Measurements from ENCODE around the gene AXIN1.
"Not testable (repeated sequence)": the region's sequence is repeated elsewhere in the genome, so short reads cannot be mapped to it uniquely, and the experiment has no call there.

The AXIN1 gene

DNA sequence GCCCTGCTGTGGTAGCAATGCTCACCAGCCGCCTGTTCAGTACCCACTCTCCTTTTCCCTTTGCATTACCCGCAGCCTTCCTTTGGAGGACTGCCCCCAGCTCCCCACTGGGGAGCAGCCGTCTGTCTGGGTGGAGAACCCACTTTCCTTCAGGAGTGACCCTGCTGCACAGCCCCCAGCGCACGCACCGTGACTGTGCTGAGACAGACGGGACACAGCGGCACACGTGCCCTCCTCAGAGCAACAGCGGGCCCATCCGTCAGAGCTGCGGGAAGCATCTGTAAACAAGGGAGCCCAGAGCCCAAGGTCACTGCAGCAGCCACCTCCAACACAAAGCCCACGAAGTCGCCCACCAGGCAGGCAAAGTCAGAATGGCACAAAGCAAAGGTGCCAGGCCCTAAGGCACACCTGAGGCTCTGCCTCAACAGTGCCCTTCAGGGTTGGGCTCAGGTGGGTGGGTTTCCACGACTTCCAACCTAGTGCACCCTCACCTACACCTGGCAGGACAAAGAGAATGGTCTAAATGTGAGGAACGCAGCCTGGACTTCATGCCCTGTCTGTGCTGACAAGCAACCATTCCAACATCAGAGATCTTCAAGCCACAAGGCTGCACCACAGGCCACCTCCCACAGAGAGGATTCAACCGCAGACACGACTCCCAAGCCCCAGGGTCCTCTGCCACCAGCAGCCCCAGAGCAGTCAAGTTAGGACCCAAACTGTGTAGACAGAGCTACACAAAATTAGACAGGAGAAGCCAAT is 9.9 kb downstream of the AXIN1 start:
- Histone ChIP-seq H3K4me1 (ENCODE audit: control insufficient read depth, insufficient read depth, low read length) (no peaks in the 10 kb centered on the region), H3K4me3 (ENCODE audit: low read length) (no peak overlapping the region), H3K9ac (ENCODE audit: low read length) (no peak overlapping the region), H3K27me3 (replicated peaks; ENCODE audit: control insufficient read depth, insufficient read depth, low read length) (no peaks in the 10 kb centered on the region), H3K36me3 (ENCODE audit: control insufficient read depth, insufficient read depth, low read length, severe bottlenecking) (peaks cover 11% of the 10 kb centered on the region), H3K9me3 (ENCODE audit: control insufficient read depth, low read length) (no peaks in the 10 kb centered on the region)
- DNase-seq (ENCODE audit: low read depth), result no peak

- H3K9me3 ChIP-seq (ENCODE audit: control insufficient read depth, low read length); H3K4me3 ChIP-seq (ENCODE audit: low read length); H3K9ac ChIP-seq (ENCODE audit: low read length); H3K4me1 ChIP-seq (ENCODE audit: control insufficient read depth, insufficient read depth, low read length); H3K27me3 ChIP-seq (replicated peaks; ENCODE audit: control insufficient read depth, insufficient read depth, low read length); DNase-seq (ENCODE audit: low read depth): not testable (repeated sequence)
- peaks cover 11% of the 10 kb centered on the region for H3K36me3 ChIP-seq (ENCODE audit: control insufficient read depth, insufficient read depth, low read length, severe bottlenecking)
These were observed 10.6 kb downstream of the AXIN1 start for GRCh38 chr16:341974-342336.

DNA sequence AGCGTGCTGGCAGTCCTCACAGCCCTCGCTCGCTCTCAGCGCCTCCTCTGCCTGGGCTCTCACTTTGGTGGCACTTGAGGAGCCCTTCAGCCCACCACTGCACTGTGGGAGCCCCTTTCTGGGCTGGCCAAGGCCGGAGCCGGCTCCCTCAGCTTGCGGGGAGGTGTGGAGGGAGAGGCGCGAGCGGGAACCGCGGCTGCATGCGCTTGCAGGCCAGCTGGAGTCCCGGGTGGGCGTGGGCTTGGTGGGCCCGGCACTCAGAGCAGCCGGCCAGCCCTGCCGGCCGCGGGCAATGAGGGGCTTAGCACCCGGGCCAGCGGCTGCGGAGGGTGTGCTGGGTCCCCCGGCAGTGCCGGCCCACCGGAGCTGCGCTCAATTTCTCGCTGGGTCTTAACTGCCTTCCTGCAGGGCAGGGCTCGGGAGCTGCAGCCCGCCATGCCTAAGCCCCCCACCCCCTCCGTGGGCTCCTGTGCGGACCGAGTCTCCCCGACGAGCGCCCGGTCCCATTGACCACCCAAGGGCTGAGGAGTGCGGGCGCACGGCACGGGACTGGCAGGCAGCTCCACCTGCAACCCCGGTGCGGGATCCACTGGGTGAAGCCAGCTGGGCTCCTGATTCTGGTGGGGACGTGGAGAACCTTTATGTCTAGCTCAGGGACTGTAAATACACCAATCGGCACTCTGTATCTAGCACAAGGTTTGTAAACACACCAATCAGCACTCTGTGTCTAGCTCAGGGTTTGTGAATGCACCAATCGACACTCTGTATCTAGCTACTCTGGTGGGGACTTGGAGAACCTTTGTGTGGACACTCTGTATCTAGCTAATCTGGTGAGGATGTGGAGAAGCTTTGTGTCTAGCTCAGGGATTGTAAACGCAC is 11.2 kb downstream of the AXIN1 start:
- not testable (repeated sequence) for H3K36me3 ChIP-seq (ENCODE audit: control insufficient read depth, insufficient read depth, low read length, severe bottlenecking); H3K4me1 ChIP-seq (ENCODE audit: control insufficient read depth, insufficient read depth, low read length); H3K9me3 ChIP-seq (ENCODE audit: control insufficient read depth, low read length); DNase-seq (ENCODE audit: low read depth); H3K9ac ChIP-seq (ENCODE audit: low read length); H3K27me3 ChIP-seq (replicated peaks; ENCODE audit: control insufficient read depth, insufficient read depth, low read length); H3K4me3 ChIP-seq (ENCODE audit: low read length)

DNA sequence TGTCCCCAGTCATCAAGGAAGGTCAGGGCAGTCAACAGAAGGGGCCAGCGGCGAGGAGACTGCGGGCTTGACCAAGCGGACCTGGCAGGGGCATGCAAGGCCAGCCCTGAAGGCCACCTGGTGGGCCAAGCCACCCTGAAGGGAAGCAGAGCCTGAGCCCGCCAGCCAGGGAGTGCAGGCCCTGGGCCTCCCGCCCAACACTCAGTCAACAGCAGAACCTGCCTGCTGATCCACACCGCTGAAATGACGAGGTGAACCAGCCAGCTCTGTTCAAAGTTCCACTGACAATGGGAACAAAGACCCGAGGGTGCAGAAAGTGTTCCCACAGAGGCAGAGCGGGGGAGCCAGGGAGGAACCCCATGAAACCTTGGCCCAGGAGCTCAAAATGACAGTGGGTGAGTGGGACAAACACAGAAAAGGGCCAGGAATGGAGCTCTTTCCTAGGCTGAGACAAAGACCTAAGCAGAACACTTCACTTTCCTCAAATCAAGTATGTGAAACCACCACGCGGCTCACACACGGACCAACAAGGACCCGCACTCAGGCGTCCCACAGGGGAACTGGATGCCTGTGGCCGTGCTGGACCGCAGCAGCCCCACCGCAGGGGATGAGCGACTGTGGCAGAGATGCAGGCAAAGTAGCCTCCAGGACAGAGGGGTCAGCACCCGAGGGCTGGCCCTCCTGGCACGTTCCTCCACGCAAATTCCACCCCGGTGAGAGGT is 12.0 kb downstream of the AXIN1 start:
- Histone ChIP-seq H3K4me3 (ENCODE audit: low read length) (no peak overlapping the region), H3K9ac (ENCODE audit: low read length) (no peak overlapping the region), H3K4me1 (ENCODE audit: control insufficient read depth, insufficient read depth, low read length) (no peaks in the 10 kb centered on the region), H3K27me3 (replicated peaks; ENCODE audit: control insufficient read depth, insufficient read depth, low read length) (no peaks in the 10 kb centered on the region), H3K36me3 (ENCODE audit: control insufficient read depth, insufficient read depth, low read length, severe bottlenecking) (peaks cover under 1% of the 10 kb centered on the region), H3K9me3 (ENCODE audit: control insufficient read depth, low read length) (no peaks in the 10 kb centered on the region)
- DNase-seq (ENCODE audit: low read depth), result no peak

GRCh38 chr16:339680-340079 is 12.8 kb downstream of the AXIN1 start:
- Histone ChIP-seq H3K4me1 (ENCODE audit: control insufficient read depth, insufficient read depth, low read length) (no peaks in the 10 kb centered on the region), H3K9me3 (ENCODE audit: control insufficient read depth, low read length) (no peaks in the 10 kb centered on the region), H3K36me3 (ENCODE audit: control insufficient read depth, insufficient read depth, low read length, severe bottlenecking) (no peaks in the 10 kb centered on the region), H3K9ac (ENCODE audit: low read length) (no peak overlapping the region), H3K27me3 (replicated peaks; ENCODE audit: control insufficient read depth, insufficient read depth, low read length) (no peaks in the 10 kb centered on the region), H3K4me3 (ENCODE audit: low read length) (no peak overlapping the region)
- no peak for DNase-seq (ENCODE audit: low read depth)

DNA sequence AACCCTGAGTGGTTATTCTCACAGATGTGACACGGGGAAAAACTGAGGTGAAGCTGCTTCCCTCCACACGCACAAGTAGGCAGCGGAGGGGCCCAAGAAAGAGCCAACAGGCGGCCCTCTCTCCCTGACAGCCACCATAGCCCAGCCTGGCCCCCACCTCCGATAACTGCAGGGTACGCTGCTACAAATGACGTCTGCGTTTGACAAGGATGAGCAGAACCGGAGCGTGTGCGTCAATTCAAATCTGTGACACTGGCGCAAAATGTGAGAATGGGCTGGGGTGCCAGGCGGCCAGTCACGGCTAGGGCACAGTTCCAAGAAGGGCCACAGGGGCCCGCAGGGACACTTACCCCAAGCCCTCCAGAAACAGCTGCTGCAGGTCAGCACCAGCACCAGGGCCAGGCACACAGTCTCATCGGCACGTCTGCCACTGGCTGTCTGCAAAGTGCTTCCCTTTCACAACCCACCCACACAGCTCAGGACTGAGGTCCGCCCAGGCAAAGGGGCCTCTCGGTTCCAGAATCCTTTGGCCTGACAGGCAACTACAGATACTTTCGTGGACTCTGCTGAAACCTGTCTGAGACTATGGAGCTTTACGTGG is 14.4 kb downstream of the AXIN1 start:
- no peak overlapping the region for H3K9ac ChIP-seq (ENCODE audit: low read length)
- DNase-seq (ENCODE audit: low read depth), result no peak
- no peak overlapping the region for H3K4me3 ChIP-seq (ENCODE audit: low read length)
- no peaks in the 10 kb centered on the region for H3K4me1 ChIP-seq (ENCODE audit: control insufficient read depth, insufficient read depth, low read length)
- no peaks in the 10 kb centered on the region for H3K27me3 ChIP-seq (replicated peaks; ENCODE audit: control insufficient read depth, insufficient read depth, low read length)
- no peaks in the 10 kb centered on the region for H3K36me3 ChIP-seq (ENCODE audit: control insufficient read depth, insufficient read depth, low read length, severe bottlenecking)
- no peaks in the 10 kb centered on the region for H3K9me3 ChIP-seq (ENCODE audit: control insufficient read depth, low read length)

GRCh38 chr16:337437-337836 is 15.1 kb downstream of the AXIN1 start:
- Histone ChIP-seq H3K36me3 (ENCODE audit: control insufficient read depth, insufficient read depth, low read length, severe bottlenecking) (no peaks in the 10 kb centered on the region), H3K27me3 (replicated peaks; ENCODE audit: control insufficient read depth, insufficient read depth, low read length) (no peaks in the 10 kb centered on the region), H3K4me3 (ENCODE audit: low read length) (no peak overlapping the region), H3K9me3 (ENCODE audit: control insufficient read depth, low read length) (no peaks in the 10 kb centered on the region), H3K4me1 (ENCODE audit: control insufficient read depth, insufficient read depth, low read length) (no peaks in the 10 kb centered on the region), H3K9ac (ENCODE audit: low read length) (no peak overlapping the region)
- no peak for DNase-seq (ENCODE audit: low read depth)

GRCh38 chr16:336269-336668 is 16.3 kb downstream of the AXIN1 start:
- H3K27me3 ChIP-seq (replicated peaks; ENCODE audit: control insufficient read depth, insufficient read depth, low read length), result no peaks in the 10 kb centered on the region
- no peak overlapping the region for H3K9ac ChIP-seq (ENCODE audit: low read length)
- no peak overlapping the region for H3K4me3 ChIP-seq (ENCODE audit: low read length)
- no peaks in the 10 kb centered on the region for H3K9me3 ChIP-seq (ENCODE audit: control insufficient read depth, low read length)
- DNase-seq (ENCODE audit: low read depth), result no peak
- H3K36me3 ChIP-seq (ENCODE audit: control insufficient read depth, insufficient read depth, low read length, severe bottlenecking), result no peaks in the 10 kb centered on the region
- H3K4me1 ChIP-seq (ENCODE audit: control insufficient read depth, insufficient read depth, low read length), result peaks cover 7% of the 10 kb centered on the region

DNA sequence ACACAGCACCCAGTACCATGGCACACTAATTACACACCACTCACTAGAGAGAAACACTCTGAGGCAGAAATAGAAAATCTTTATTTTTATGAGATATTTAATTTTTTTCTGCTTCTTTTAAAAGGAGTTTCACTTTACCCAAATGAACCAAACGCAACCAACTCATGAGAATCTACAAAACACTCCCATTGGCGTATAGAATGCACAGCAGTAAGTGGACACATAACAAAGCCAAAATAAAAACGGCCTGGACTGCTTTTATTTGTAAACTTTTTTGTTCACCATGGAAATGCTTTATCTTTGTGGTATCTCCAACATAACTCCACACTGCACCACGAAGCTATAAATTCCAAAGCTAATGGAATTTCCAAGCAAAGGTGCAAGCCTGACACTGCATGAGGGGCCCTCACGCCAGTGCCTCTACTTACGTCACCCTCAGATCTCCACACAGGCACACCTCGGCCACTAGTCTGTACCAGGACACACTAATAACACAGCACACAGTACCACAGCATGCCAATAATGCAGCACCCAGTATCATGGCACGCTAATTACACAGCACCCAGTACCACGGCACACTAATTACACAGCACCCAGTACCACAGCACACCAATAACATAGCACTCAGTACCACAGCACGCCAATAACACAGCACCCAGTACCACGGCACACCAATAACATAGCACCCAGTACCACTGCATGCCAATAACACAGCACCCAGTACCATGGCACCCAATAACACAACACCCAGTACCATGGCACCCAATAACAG is 17.5 kb downstream of the AXIN1 start:
- not testable (repeated sequence) for DNase-seq (ENCODE audit: low read depth); H3K4me3 ChIP-seq (ENCODE audit: low read length); H3K9ac ChIP-seq (ENCODE audit: low read length); H3K9me3 ChIP-seq (ENCODE audit: control insufficient read depth, low read length); H3K36me3 ChIP-seq (ENCODE audit: control insufficient read depth, insufficient read depth, low read length, severe bottlenecking); H3K27me3 ChIP-seq (replicated peaks; ENCODE audit: control insufficient read depth, insufficient read depth, low read length)
- H3K4me1 ChIP-seq (ENCODE audit: control insufficient read depth, insufficient read depth, low read length), result peaks cover 19% of the 10 kb centered on the region

DNA sequence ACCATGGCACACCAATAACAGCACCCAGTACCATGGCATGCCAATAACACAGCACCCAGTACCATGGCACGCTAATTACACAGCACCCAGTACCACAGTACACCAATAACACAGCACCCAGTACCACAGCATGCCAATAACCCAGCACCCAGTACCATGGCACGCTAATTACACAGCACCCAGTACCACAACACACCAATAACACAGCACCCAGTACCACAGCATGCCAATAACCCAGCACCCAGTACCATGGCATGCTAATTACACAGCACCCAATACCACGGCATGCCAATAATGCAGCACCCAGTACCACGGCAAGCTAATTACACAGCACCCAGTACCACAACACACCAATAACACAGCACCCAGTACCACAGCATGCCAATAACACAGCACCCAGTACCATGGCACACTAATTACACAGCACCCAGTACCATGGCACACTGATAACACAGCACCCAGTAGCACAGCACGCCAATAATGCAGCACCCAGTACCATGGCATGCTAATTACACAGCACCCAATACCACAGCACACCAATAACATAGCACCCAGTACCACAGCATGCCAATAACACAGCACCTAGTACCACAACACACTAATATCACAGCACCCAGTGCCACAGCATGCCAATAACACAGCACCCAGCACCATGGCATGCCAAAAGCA is 18.2 kb downstream of the AXIN1 start:
- DNase-seq (ENCODE audit: low read depth); H3K4me3 ChIP-seq (ENCODE audit: low read length); H3K27me3 ChIP-seq (replicated peaks; ENCODE audit: control insufficient read depth, insufficient read depth, low read length); H3K9me3 ChIP-seq (ENCODE audit: control insufficient read depth, low read length); H3K9ac ChIP-seq (ENCODE audit: low read length); H3K36me3 ChIP-seq (ENCODE audit: control insufficient read depth, insufficient read depth, low read length, severe bottlenecking): not testable (repeated sequence)
- peaks cover 21% of the 10 kb centered on the region for H3K4me1 ChIP-seq (ENCODE audit: control insufficient read depth, insufficient read depth, low read length)
